ENCODE results near the gene METTL16. TPM values are rescaled to one million over a fixed set of nuclear protein-coding genes. Genes with fewer than 3 reads are reported as not detected.

Gene METTL16
- total and polyA plus RNA-seq, 4 donors = 4.1 to 8.9 (median 6.6) TPM

GRCh38 chr17:2398655-2399571, 112.8 kb downstream of the METTL16 start (continued):
- TF ChIP-seq CTCF (IDR thresholded peaks at IDR 0.05; ENCODE audit: low read depth, low read length, missing input control) (no peak), EGR1 (IDR thresholded peaks at IDR 0.05; ENCODE audit: low read depth in 2 of 2) (no peak), SP1 (IDR thresholded peaks at IDR 0.05) (no peak), RAD21 (IDR thresholded peaks at IDR 0.05) (no peak)

GRCh38 chr17:2398182-2398581, 113.5 kb downstream of the METTL16 start:
- DNase-seq (ENCODE audit: low spot score) = no peak

More at GRCh38 chr17:2398182-2398581, 113.5 kb downstream of the METTL16 start:
- H3K27me3 ChIP-seq (ENCODE audit: control insufficient read depth in 4 of 4, insufficient read depth in 4 of 4, low read length in 3 of 4) = no peaks in the 10 kb centered on the region
- peak overlapping the region in 1 of 3 donors; percentile 90 for H3K4me3 ChIP-seq (ENCODE audit: low read depth in 1 of 3, low read length in 3 of 3)
- WGBS = 78% methylated on average over 10 of the region's 10 CpGs
- H3K4me1 ChIP-seq (ENCODE audit: control insufficient read depth in 4 of 4, insufficient read depth in 4 of 4, low read length in 3 of 4) = peaks cover 16 to 49% (median 32%) of the 10 kb centered on the region in 4 donors
- H3K27ac ChIP-seq (ENCODE audit: low read depth in 1 of 2, low read length in 2 of 2) = peak overlapping the region; percentile 100
- H3K36me3 ChIP-seq (ENCODE audit: control insufficient read depth in 4 of 4, insufficient read depth in 3 of 4, low read depth in 1 of 4, low read length in 3 of 4) = no peaks in the 10 kb centered on the region
- no peak overlapping the region for H3K9ac ChIP-seq (ENCODE audit: low read depth in 1 of 2, low read length in 2 of 2)
- TF ChIP-seq EGR1 (IDR thresholded peaks at IDR 0.05; ENCODE audit: low read depth in 2 of 2) = no peak
- no peak for TF ChIP-seq NR2F2 (IDR thresholded peaks at IDR 0.05)
- TF ChIP-seq ATF3 (IDR thresholded peaks at IDR 0.05) = no peak
- no peak for TF ChIP-seq JUND (IDR thresholded peaks at IDR 0.05)
- TF ChIP-seq GABPA (IDR thresholded peaks at IDR 0.05 in 1 of 2, conservative IDR thresholded peaks at IDR 0.05 in 1 of 2) = no peak
- no peak for TF ChIP-seq YY1 (IDR thresholded peaks at IDR 0.05)
- no peak for TF ChIP-seq REST (IDR thresholded peaks at IDR 0.05)
- no peak for TF ChIP-seq HNF4G (IDR thresholded peaks at IDR 0.05)
- no peaks in the 10 kb centered on the region for H3K9me3 ChIP-seq (ENCODE audit: control insufficient read depth in 4 of 4, low read length in 3 of 4)
